GM18526 (cell line): ENCODE data around the gene TCP11L2.

Experiments used
- POLR2A ChIP-seq: IDR thresholded peaks from 3 replicates; pipeline ENCODE4 v1.6.1; 2011; ENCODE audit not compliant: insufficient read length; ENCODE audit errors: extremely low read depth

TCP11L2 gene

DNA sequence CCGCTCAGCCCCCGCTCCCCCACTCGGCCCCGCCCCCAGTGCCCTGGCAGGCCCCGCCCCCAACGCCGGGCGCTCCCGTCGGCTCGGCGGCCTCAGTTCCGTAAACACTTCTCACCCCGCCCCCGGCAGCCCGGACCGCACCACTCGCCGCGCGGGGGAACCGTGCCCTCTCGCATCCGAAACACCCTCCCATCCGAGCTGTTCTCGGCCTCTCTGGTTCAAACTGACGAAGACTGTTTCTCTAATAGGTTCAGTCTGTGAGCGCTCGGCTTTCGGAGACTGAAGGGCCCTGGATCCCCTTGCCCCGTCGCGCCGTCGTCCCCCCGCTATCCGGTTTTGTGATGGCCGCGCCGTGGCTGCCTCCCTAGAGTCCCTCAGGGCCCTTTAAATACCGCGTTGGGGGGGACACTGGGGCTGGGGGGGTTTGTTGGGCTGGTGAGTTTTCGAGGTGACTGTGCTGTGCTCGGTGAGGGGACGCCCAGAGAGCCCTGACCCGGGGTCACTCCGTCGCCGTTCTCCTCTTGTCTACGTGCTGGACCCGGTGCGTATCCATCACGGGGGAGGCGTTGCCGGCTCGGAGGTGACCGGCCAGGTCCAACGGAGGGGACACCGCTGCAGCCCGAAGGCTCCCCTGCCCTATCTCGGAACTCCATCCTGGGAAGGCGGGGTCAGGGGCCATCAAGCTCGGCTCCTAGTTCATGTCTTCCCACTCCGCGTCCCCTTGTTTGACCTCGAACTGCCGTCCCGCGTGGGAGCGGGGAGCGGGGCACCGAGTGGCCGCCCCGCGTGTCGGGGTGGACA, at the start of gene TCP11L2:
TCP11L2 (plus strand) TSS at position 333 of the 801 bp plus-strand sequence. CDS start 8,343 bp downstream, outside the sequence.
- no peak for TF ChIP-seq POLR2A

DNA sequence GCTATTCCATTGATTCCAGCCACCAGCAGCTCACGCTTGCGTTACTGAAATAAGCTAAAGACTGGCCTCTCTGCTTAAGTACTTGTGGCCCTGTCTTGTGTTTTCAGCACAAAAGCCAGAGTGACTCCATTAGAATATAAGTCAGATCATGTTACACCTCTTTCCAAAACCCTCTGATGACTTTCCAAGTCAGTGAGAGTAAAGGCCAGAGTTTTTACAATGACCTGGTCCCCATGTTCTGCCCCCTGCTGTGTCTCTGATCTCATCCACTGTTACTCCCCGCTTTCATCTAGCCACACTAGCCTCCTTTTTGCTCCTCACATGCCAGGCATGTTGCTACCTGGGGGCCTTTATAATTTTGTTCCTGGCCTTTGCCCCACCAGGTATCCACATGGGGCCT, 47.8 kb upstream of the TCP11L2 start:
- TF ChIP-seq POLR2A: no peak

DNA sequence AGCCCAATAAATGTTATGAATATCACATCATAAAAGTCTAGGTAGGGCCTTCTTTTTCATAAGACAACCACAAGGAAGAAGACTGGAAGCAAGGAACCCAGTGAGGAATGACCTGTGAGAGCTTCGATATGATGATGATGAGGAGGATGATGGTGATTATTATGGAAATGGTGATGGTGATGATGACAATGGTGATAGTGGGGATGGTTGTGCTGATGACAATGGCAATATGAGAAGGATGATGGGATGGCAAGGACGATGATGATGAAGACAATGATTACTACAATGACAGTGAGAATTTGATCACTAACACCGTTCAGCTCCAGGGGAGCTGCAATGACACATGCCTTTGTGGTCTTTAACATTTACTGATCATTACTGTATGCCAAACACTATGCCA, 47.0 kb upstream of the TCP11L2 start:
- no peak for TF ChIP-seq POLR2A

DNA sequence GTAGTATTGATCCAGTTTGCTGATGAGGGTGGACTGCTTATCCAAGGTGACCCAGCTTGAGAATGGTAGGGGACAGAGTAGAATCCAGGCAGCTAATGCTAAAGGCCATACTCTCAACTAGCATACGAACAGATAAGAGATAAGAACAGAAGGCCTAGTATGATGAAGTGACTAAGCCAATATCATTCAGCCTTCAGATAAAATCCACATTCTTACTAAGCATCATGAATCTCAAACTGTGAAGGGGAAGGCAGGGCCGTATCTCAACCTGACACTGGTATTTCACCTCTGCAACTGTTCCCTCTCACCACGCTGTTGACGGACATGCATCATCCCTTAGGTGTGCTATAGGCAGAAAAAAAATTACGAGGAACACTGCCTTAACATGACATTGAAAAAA, 46.6 kb upstream of the TCP11L2 start:
- no peak for TF ChIP-seq POLR2A

DNA sequence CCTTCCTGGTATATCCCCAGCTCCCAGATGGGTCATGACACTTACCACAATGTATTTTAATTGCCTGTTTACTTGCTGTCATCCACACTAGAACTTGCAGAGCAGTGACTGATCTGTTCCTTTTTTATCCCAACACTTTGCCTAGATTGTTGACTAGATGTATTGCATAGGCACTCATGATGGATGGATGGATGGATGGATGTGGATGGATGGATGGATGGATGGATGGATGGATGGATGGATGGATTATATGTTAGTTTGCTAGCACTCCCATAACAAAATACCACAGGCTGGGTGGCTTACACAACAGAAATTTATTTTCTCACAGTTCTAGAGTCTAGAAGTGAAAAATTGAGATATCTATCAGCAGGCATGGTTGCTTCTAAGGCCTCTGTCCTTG, 46.0 kb upstream of the TCP11L2 start:
- no peak for TF ChIP-seq POLR2A

DNA sequence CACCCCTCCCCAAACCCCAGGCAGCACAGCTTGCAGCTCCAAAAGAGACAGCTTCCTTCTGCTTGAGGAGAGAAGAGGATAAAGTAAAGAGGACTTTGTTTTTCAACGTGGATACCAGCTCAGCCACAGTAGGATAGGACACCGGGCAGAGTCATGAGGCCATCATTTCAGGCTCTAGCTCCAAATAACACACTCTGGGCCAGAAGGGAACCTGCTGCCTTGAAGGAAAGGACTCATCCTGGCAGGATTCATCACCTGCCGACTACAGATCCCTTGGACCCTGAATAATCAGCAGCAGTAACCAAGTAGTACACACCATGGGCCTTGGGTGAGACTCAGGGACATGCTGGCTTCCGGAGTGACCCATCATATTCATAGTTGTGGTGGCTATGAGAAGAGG, 44.3 kb upstream of the TCP11L2 start:
- TF ChIP-seq POLR2A: no peak

DNA sequence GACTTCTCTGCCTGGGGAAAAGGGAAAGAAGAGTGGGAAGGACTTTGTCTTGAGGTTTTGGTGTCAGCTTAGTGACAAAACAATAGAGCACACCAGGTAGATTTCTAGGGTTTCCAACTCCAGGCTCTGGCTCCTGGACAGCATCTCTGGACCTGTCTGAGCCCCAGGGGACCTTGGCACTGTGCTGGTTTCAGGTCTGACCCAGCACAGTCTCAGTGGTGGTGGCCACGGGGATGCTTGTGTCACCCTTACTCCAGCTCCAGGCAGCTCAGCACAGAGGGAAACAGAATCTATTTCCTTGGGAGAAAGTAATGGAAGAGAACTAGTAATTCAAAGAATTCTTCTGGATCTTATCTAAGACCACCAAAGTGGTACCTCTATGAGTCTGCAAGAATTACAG, 43.6 kb upstream of the TCP11L2 start:
- TF ChIP-seq POLR2A: no peak

DNA sequence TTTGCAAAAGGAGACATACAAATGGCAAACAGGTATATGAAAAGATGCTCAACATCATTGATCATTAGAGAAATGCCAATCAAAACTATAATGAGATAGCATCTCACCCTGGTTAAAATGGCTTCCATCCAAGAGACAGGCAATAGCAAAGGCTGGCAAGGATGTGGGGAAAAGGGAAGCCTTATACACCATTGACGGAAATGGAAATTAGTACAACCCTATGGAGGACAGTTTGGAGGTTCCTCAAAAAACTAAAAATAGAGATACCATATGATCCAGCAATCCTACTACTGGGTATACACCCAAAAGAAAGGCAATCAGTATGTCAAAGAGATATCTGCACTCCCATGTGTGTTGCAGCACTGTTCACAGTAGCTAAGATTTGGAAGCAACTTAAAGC, 37.4 kb upstream of the TCP11L2 start:
- no peak for TF ChIP-seq POLR2A

DNA sequence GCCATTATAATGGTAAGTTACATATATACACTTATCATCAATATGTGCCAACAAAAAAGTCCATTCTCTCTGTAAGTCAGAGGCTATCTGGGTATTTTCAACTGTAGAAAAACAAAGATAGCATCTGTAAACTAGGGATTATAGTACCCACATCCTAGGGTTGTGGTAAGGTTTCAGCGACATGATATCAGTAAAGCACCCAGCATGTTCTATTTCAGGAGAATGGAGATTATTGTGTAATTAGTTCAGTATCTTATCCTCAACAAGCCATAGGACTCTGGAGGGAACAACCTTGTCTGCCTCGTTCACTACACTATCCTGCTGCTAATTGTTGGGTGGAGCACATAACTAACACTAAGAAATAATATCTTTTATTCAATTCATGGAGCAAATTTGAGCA, 35.0 kb upstream of the TCP11L2 start:
- TF ChIP-seq POLR2A: no peak

DNA sequence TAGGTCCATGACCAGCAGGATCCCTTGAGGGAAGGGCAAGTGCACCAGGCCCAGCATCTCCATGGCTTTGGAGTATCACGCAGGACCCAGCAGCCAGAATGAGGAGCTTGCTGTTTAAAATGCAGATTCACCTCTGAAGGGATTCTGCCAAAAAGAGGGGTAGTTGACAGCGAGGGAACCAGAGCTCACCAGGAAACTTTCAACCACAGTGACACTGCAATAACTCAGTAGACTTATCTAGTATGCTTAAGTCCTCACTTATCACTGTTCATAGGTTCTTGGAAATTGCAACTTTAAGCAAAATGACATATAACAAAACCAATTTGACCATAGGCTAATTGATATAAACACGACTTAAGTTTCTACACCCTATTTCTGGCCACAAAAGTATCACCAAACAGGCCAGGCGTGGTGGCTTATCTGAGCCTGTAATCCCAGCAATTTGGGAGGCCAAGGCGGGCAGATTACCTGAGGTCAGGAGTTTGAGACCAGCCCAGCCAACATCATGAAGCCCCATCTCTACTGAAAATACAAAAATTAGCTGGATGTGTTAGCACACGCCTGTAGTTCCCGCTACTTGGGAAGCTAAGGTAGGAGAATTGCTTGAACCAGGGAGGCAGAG, 33.3 kb upstream of the TCP11L2 start:
- no peak for TF ChIP-seq POLR2A

DNA sequence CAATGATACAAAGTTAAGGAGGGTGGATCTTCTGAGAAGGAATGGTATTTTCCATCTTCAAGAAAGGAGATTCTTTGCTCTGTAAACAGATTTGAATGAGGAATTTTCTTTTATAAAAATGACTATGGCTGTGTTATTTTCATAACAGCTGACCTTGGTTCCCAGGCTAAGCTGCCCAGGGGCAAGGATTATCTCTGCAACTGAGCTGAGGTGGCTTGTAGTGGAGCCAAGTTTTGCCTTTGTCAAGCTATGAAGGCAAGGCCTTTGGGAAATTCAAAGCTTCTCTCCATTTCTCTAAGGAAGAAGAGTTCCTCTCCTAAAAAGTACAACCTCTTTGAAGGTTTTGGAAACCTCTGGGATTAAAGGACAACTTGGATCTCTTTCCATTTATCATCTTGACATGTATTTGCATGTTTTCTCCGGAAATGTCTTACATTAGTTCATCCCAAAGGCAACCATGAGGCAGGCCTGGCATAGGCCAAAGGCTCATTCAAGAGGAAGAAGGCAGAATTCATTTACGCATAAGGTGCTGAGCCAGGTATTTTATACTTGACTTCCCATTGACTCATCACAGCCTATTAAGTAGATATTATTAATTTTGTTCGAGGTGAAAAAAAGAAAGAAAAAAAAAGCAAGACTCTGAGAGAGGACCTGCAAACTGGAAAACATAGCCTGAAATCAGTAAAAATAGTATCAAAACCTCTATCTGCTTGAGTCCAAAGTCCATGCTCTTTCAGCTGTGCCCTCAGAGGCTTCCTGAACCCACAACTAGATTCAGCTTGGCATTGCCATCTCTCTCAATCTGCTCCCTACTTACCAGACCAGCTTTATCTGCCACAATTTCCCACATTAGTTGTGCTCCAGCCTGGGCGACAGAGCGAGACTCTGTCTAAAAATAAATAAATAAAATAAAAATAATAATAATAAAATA, 30.7 kb upstream of the TCP11L2 start:
- no peak for TF ChIP-seq POLR2A

DNA sequence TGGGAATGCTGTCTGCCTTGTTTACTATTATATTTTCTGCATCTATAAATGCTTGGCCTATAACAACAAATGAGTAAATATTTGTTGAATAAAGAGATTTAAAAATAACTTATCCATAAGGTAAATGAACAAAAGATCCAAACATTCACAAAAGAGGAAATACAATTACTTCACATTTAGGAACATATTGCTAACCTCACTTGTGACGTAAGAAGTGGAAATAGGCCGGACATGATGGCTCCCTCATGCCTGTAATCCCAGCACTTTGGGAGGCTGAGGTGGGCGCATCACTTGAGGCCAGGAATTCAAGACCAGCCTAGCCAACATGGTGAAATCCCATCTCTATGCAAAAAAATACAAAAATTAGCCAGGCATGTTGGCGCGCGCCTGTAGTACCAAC, 29.0 kb upstream of the TCP11L2 start:
- TF ChIP-seq POLR2A: no peak

DNA sequence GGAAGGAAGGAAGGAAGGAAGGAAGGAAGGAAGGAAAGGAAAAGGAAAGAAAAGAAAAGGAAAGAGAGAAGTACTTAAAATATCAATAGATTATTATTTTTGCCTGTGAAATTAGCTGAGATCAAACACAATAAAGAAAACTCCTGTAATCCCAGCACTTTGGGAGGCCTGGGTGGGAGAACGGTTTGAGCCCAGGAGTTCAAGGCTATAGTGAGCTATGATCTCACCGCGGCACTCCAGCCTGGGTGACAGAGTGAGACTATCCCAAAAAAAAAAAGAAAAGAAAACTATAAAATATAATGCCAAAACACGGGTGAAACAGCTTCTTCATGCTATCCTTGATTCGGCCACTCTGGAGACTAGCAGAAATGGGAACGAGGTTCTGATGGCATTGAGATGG, 28.5 kb upstream of the TCP11L2 start:
- TF ChIP-seq POLR2A: no peak

DNA sequence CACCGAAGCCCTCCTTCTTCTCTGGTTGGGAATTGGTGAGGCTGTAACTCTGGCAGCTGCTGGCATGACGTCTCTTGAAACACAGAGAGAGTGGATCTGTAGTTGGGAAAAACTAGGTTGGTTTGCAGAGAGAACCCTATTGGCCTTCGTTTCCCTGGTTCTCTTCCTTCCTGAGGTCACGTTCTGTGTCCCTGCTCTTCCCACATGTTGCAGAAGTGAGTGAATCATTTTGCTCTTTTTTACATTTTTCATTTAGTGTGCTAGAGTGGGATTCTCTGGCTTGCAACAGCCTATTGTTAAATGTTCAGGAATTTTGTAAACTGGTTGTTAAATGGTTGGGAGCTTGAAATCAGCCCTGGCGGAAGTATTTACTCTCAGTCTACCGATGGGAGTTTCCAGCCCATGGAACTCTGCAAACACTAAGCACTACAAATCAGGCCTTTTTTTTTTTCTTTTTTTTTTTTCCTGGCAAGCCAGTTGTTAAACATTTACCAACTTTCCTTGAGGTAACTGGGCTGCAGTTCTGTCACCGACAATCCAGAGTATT, 27.9 kb upstream of the TCP11L2 start:
- no peak for TF ChIP-seq POLR2A

DNA sequence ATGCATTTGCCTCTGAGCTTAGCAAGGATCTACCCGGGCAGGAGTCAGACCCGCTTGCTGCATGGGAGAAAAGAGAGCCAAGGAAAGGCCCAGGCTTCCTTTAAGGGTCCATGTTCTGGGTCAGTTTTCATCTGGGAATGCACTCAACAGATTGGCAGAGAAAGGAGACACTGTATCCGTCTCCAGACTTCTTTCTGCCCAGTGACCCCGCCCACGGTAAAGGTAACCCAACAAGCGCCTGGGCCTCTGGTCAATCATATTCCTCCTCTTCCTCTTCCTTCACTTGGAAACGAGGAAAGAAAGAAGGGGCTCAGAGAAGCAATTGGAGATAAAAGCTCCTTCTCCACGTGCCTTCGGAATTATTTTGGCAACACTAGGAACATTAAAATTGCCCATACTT, 27.1 kb upstream of the TCP11L2 start:
- TF ChIP-seq POLR2A: no peak
